Stimulated activated CD4-positive, alpha-beta T cell treated with anti-CD3 and anti-CD28 coated beads, Interleukin-15, amount 100 ng/mL, for 1 hour (primary cell): ENCODE measurements around the gene IQCK.

ENCODE experiments used
- DNase-seq, 2 donors: peaks; one replicate each; pipeline ENCODE4 v3.0.0-alpha.2; 2020; ENCODE audit warnings: low read depth in 1 of 2, low spot score in 1 of 2

Gene IQCK

DNA sequence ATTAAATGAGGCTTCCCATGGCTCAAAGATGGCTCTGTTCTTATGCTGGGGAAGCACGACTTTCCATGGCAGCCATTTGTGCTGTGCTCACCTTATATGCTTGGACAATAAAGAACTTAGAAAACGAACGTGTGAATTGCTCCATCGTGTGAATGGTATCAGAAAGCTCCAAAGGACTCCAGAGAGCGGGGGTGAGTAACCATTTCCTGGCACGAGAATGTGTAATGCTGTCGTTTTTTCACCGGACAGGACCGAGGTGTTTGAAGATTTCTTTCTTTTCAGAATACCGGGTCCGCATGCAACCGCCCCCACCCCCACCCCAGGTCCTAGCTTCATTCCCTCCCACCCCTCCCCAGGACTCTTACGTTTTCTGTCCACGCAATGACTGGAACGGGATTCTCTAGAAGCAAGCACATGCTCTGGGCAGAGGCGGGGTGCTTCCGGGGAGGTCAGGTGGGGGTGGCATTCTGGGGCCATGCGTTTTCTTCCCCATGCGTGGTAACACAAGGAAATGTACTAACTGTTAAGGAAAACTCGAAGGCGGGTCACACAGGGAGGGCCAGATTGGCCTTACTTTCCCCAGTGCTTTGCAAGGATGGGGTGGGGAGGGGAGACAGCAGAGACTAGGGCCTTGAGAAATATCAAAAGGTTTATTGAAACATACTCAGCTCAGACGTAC lies 140.4 kb downstream of the IQCK start:
- no peak for DNase-seq

DNA sequence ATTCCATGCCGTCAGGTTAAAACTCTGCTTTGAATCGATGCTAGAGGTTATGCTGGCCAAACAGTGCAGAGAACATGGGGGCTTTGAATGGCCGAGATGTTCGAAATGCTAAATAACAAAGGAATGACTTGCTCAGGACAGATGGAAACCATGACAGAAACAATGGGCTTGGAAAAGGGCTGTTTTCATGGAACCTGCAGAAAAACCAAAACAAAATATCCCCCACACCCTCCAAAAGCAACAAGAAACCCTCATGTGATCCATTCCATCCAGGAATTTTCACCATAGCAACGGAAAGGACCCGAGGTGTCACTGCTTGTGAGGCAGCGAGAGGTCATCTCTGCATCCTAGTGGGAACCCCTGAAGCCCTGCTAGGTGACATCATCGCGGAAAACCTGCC lies 141.1 kb downstream of the IQCK start:
- no peak for DNase-seq

- no peak for DNase-seq
Observed at GRCh38 chr16:19859603-19860002, 141.5 kb downstream of the IQCK start.

DNA sequence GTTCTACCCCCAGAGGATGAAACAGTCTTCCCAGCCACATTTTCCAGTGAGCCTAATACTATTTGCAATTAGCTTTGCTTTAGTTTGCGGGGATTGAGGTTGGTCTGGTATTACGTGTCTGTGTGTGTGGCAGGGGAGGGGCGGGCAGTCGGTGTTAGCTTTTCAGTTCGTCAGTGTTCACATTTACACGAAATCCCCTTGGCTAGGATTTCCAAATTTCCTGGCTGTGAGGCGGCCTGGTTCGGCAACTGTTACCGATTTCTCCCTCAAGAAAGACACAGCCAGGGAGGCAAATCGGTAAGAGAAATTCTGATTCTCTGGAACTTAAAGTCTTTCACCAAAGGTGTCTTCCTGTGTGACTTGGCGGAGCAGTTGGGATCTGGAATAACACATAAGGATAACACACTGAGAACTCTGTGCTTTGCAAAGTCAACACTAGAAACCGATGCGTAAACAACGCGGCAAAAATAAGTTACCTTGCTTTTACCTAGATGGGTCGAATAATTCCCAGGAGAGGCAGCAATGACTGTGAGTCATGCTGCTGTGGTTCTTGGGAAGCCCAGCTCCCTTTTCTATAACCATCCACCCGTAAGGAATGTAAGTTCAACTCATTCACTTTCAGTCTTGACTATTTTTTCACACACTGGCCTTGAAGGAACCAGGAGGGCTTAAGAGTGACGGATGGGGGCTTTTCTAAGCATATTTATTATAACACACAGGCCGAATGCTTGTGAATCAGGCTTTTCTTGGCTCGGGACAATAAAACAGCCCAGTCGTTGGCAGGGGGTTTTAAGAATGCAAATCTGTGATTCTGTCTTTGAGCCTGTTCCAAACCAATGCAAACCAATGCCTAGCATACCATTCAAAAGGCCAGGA lies 142.3 kb downstream of the IQCK start:
- no peak for DNase-seq

DNA sequence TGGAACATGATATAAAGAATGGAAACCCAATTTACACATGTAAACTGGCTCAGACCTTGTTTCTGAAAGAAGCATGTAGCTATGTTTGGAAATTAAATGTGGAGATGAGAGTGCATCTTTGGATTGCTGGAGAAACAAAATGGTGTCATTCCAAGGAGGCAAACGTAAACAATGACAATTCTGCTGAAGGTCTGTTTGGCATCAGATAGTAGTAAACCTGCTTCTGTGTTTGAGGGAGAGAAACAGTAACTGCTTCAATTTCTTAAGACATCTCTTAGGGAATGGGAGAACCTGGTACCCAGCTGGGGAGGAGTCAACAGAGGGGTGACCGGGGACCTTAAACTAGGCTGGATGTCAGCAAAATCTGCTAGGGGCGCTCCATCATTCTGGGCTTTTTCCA lies 143.1 kb downstream of the IQCK start:
- DNase-seq = no peak

DNA sequence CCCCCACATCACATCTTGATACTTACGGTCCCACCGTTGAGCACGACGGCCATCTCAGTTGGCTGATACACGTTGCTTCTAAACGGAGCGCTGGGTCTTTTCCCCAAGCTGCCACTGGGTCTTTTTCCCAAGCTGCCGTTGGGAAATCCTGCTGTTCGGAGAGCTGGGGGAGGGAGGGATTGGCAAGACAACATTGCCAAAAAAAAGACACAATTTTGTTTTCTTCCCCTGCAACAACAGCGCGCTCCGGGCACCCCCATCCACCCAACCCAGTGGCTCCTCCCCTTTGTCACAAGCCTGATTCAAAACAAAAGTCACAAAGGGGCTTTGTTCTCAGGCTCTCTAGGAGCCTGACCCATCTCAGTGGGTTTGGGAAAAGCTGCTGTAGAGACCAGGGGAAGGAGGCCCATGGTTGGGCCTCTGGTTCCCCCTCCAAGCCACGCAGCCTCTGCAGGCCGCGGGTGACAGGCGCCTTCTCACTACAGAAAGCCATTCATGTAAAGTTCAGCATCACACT lies 143.8 kb downstream of the IQCK start:
- no peak for DNase-seq

DNA sequence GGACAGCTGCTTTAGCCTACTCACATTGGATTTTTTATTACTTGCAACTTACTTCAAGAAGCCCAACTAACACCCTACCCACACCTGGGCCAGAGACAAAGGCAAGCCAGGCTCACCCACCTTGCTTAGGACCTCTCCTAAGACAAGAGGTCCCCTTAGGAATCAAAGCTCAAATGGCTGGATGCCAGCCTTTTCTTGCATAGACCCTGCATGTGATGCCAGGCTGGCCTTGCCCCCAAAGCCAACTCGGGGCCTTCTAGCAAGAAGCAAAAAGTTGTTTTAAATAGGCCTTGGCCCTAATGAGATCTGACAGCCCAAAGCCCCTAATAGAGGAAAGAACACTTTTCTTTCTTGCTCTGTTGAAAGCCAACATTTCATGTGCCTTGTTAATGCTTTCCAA lies 145.9 kb downstream of the IQCK start:
- no peak for DNase-seq

GRCh38 chr16:19864566-19864965 lies 146.5 kb downstream of the IQCK start:
- DNase-seq = no peak

DNA sequence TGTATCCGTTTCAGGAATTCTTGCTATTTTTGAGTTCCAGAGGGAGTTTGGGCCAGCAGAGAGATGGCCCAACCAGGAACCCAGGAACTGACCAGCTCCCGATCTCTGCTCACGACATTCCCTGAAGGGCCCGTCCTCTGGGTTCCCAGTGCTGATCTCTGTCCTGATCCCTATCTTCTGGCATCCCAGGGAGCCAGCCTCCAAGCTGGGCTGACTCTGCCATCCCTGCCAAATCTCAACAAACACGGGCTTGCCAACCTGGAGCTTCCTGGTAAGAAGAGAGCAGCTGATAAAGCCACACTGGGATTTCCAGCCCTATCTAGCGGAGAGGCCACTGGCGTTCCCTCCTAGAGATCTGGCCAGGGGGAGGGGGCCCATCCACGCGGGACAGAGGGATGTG lies 150.3 kb downstream of the IQCK start:
- no peak for DNase-seq

- no peak for DNase-seq
Observed at GRCh38 chr16:19871721-19872120, 153.7 kb downstream of the IQCK start.

DNA sequence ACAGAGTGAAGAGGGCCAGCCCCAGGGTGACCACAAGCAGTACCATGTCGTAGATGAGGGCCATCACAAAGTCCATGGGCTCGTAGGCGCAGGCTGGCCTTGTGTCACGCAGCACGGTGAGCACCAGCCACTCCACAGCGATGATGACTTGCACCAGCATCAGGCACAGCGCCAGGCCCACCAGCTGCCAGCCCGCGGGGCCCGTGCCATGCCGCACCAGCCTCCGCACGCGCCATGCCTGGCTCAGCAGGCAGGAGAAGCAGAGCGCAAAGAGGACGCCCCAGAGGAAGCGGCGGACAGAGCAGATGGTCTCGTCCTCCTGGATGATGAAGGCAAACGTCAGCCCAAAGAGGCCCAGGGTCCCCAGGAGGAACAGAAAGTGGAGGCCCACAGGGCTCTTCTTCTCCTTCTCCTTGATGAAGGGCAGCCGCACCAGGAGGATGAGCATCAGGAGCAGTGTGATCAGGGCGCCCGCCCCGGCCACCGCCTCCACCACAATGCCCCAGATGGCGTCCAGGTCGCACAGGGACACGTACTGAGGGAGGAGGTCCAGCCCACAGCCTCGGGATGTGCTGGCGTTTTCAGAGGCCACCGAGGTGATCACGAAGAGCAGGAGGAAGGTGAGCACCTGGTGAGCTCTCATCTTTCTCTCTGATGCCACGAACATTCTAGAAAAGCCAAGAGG lies 154.2 kb downstream of the IQCK start:
- DNase-seq = no peak

DNA sequence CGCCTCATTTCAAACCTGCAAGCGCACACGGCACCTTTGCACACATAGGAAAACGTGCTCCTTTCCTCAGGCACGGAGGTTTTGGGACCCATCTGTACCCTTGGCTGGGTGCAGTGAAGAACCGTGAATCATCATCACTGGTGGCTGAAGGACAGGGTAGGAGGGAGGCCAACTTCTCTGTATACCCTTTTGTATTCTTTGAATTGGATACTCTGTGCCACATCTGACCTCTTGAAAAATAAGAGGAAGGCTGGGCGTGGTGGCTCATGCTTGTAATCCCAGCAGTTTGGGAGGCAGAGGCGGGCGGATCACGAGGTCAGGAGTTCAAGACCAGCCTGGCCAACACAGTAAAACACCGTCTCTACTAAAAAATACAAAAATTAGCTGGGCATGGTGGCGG lies 154.9 kb downstream of the IQCK start:
- no peak for DNase-seq

DNA sequence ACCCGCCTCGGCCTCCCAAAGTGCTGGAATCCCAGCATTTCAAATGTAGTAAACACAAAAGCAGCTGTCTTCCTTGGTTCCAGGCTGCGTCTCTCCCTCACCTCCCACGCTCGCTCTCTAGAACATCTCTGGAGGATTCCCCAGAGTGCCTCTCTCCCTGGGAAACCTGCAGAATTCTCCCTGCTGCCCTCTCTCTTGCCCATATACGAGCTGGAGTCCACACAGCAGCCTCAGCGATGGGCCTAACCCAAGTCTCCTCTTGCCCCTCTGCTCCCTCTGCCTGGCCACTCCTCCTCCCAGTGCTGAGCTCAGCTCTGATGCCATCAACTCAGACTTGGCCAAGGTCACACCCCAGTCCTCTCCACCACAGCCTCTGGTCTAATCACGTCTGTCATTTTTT lies 156.0 kb downstream of the IQCK start:
- DNase-seq = no peak

- no peak for DNase-seq
Observed at GRCh38 chr16:19874851-19875546, 156.9 kb downstream of the IQCK start.

DNA sequence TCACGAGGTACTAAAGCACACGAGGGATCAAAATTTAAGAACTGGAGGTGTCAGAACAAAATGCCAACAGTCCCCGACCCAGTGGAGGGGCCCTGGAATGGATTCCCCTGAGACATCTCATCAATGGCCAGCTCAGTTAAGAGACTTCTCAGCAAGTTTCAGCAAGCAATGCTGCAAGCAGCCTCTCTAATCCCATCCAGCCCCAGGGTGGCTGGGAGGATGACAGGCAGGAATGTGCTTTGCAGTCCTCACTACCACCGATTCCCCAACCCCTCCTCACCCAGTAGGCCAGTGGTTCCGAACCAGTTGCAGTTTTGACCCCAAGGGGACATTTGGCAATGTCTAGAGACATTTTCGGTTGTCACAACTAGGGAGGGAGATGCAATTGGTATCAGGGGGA lies 157.8 kb downstream of the IQCK start:
- no peak for DNase-seq

DNA sequence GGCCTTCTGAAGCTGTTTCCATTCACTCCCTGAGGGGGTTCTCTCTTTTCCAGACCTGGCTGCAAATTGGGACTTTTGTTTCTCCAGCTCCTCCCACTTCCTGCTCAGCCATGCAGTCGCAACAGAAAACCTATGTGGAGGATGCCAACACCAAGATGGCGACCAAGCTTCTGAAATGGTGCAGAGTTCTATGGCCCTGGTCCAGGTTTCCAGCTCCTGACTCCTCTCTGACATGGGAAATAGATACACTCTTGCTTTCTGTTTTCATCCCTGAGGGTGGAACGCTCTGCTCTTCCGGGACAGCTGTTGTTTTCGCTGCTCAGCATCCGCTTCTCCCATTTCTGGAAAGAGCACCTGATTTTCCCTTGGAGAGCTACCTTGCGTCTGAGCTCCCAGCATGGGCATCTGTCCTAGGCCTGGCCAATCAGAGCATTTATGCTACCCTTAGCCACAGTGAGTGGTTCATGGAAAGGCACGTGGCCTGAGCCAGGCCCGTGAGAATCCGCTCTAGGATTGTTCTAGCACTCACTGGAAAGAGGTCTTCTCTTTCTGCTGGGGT lies 158.5 kb downstream of the IQCK start:
- DNase-seq = no peak

GRCh38 chr16:19878757-19879156 lies 160.7 kb downstream of the IQCK start:
- DNase-seq = no peak

GRCh38 chr16:19879241-19879792 lies 161.2 kb downstream of the IQCK start:
- DNase-seq = no peak

GRCh38 chr16:19881028-19881427 lies 163.0 kb downstream of the IQCK start:
- DNase-seq = no peak

- DNase-seq = no peak
Observed at GRCh38 chr16:19881783-19882182, 163.7 kb downstream of the IQCK start.

GRCh38 chr16:19882186-19882585 lies 164.1 kb downstream of the IQCK start:
- DNase-seq = no peak
